ENCODE results near the gene LDB2.

The LDB2 gene

DNA sequence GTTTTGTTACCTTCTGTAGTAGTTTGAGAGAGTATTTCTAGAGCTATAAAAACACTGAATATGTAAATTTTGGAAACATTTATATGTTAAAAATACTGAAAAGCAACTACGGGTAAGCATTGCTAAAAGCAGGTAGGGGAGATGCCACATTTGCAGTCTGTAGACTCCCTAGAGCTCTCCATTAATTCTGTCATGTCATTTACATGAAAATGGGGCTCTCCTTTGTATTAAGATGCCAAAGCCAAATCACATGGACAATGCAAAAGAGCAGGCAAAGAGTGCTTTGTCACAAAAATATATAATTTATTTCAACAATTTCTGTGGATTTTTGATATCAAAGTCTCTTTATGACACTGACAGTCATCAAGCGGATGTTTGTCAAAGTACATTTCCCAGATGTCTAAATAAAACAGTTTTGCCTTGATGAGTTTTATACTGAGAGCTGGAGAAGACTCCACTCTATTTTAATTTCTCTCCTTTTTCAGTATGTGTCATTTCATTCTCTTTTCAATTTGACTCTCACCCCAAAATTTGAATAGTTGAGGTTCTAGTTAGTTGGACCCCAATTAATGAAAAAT is 51.8 kb downstream of the LDB2 start:
- H3K4me3 ChIP-seq (ENCODE audit: insufficient read depth, low read depth, low read length), result no peak overlapping the region
- WGBS, 2 experiments, result 49 to 50% methylated on average over 2 of the region's 2 CpGs
- H3K27me3 ChIP-seq (ENCODE audit: control insufficient read depth, insufficient read depth, low read length, poor library complexity, severe bottlenecking), result no peaks in the 10 kb centered on the region
- no peak overlapping the region for H3K27ac ChIP-seq (ENCODE audit: insufficient read depth, low read depth, low read length, poor library complexity, severe bottlenecking)
- peaks cover 8% of the 10 kb centered on the region for H3K4me1 ChIP-seq (ENCODE audit: control insufficient read depth, insufficient read depth, low read length)
- no peaks in the 10 kb centered on the region for H3K36me3 ChIP-seq (ENCODE audit: control insufficient read depth, insufficient read depth, low read length)
- H3K9me3 ChIP-seq (ENCODE audit: control insufficient read depth, low read length), result no peaks in the 10 kb centered on the region

DNA sequence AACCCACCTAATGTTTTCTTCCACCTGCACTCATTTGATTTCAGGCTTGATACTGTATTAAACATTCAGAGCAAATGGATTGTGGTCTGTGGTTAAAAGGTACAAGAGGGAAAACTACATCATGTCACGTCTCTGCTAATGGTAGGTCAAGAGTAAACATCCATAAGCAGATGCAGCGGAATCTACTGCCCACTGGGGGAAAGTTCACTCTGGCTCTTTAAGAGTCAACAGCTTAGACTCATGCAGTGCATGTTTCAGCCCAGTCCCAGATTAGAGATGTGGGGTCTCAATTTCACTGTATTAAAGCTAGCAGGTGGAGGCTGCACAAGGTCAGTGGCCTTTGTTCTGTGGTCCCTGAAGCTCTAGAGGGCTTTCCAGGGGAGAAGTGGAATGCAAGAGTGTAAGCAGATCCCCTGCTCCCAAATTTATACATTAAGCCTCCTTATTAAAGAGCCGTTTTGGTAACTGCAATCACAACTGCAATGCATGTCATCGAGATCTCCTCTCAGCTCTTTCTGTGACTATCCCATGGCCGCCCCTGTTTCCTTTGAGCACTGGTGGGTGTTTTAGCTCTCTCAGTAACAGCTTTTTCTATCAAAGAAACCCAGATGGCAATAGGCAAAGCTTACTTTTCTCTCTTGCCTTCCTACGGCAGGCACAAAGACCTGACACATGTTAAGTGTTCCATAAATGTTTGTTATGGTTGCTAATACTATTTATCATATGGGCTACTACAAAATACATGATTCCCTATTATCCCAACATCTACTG is 53.4 kb downstream of the LDB2 start:
- 71 to 72% methylated on average over 5 of the region's 6 CpGs for WGBS, 2 experiments
- Histone ChIP-seq H3K9me3 (ENCODE audit: control insufficient read depth, low read length) (no peaks in the 10 kb centered on the region), H3K4me1 (ENCODE audit: control insufficient read depth, insufficient read depth, low read length) (peaks cover 8% of the 10 kb centered on the region), H3K27me3 (ENCODE audit: control insufficient read depth, insufficient read depth, low read length, poor library complexity, severe bottlenecking) (no peaks in the 10 kb centered on the region), H3K36me3 (ENCODE audit: control insufficient read depth, insufficient read depth, low read length) (no peaks in the 10 kb centered on the region), H3K27ac (ENCODE audit: insufficient read depth, low read depth, low read length, poor library complexity, severe bottlenecking) (peak overlapping the region; percentile 2), H3K4me3 (ENCODE audit: insufficient read depth, low read depth, low read length) (no peak overlapping the region)

DNA sequence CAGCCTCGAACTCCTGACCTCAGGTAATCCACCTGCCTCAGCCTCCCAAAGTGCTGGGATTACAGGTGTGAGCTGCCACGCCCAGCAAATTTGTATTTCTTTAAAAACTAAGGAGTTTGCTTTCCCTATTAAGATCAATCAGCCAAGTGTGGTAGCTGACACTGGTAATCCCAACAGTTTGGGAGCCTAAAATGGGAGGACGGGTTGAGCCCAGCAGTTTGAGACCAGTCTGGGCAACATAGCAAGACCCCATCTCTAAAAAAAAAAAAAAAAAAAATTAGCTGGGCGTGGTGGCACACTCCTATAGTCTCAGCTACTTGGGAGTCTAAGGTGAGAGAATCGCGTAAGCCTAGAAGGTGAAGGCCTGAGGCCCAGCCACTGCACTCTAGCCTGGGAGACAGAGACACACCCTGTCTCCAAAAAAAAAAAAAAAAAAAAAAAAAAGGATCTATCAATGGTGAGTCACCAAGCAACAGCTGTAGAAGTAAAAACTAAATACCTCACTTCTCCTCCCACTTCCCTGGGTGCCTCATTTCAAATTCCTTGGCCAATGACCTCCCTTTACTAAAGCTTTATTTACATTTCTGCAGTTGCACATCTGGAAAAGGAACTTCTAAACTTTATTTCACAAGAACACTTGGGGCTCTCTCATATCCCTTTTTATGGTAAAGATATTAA is 54.5 kb downstream of the LDB2 start:
- Histone ChIP-seq H3K27me3 (ENCODE audit: control insufficient read depth, insufficient read depth, low read length, poor library complexity, severe bottlenecking) (no peaks in the 10 kb centered on the region), H3K4me3 (ENCODE audit: insufficient read depth, low read depth, low read length) (no peak overlapping the region), H3K36me3 (ENCODE audit: control insufficient read depth, insufficient read depth, low read length) (no peaks in the 10 kb centered on the region), H3K9me3 (ENCODE audit: control insufficient read depth, low read length) (no peaks in the 10 kb centered on the region), H3K27ac (ENCODE audit: insufficient read depth, low read depth, low read length, poor library complexity, severe bottlenecking) (no peak overlapping the region), H3K4me1 (ENCODE audit: control insufficient read depth, insufficient read depth, low read length) (peaks cover 8% of the 10 kb centered on the region)
- WGBS, 2 experiments, result 85 to 88% methylated on average over 6 of the region's 6 CpGs

DNA sequence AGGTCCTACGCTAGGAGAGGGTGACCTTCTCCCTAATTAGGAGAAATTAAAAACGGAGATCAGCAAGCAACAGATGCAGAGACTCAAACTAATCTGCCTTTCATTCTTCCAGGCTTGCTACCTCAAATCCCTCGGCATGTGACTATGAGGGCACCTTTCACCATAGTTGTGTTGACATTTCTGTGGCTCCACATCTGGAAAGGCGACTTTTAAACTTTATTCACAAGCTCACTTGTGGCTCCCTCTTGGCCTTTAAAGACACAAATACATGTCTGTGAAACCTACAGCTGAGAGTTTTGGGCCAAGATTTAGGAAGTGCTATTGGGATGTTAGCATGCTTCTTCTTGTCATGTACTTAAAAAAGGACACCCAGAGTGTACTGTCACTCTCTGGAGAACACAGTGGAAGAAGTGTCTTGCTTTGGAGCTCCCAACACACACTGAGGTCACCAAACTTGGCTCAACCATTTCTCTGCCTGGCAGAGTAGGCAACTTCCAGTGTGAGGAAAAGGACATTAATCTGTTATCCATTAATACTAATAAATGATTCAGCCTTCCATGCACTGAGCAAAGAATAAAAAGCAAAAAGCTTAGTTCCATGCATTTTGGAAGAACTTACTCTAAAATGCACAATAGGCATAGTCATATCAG is 60.1 kb downstream of the LDB2 start:
- H3K36me3 ChIP-seq (ENCODE audit: control insufficient read depth, insufficient read depth, low read length), result no peaks in the 10 kb centered on the region

DNA sequence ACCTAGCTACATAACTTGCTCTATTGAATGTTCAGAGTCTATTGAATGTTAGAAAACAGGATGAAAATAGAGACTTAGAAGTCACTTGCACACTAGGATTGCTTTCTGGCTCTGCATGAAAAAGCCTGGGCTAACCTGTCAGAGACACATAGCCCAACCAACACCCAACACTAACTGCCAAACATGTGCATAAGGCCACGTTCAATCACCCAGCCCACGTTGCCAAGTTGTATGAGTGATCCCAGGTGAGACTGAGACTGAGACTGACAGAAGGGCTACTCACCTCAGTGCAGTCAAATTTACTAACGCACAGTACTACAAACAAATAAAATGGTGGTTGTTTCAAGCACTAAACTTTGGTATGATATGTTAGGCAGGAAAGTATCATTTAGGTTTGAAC is 61.0 kb downstream of the LDB2 start:
- H3K4me1 ChIP-seq (ENCODE audit: control insufficient read depth, insufficient read depth, low read length), result no peaks in the 10 kb centered on the region
- no peak overlapping the region for H3K27ac ChIP-seq (ENCODE audit: insufficient read depth, low read depth, low read length, poor library complexity, severe bottlenecking)
- H3K27me3 ChIP-seq (ENCODE audit: control insufficient read depth, insufficient read depth, low read length, poor library complexity, severe bottlenecking), result no peaks in the 10 kb centered on the region
- WGBS, 2 experiments, result 88 to 100% methylated on average over 3 of the region's 3 CpGs
- H3K9me3 ChIP-seq (ENCODE audit: control insufficient read depth, low read length), result no peaks in the 10 kb centered on the region
- no peak overlapping the region for H3K4me3 ChIP-seq (ENCODE audit: insufficient read depth, low read depth, low read length)
- no peaks in the 10 kb centered on the region for H3K36me3 ChIP-seq (ENCODE audit: control insufficient read depth, insufficient read depth, low read length)

More for the DNA sequence above, 60.1 kb downstream of the LDB2 start:
- Histone ChIP-seq H3K9me3 (ENCODE audit: control insufficient read depth, low read length) (no peaks in the 10 kb centered on the region), H3K4me3 (ENCODE audit: insufficient read depth, low read depth, low read length) (no peak overlapping the region), H3K4me1 (ENCODE audit: control insufficient read depth, insufficient read depth, low read length) (no peaks in the 10 kb centered on the region), H3K27me3 (ENCODE audit: control insufficient read depth, insufficient read depth, low read length, poor library complexity, severe bottlenecking) (no peaks in the 10 kb centered on the region), H3K27ac (ENCODE audit: insufficient read depth, low read depth, low read length, poor library complexity, severe bottlenecking) (no peak overlapping the region)
- 81 to 90% methylated on average over 4 of the region's 4 CpGs for WGBS, 2 experiments

DNA sequence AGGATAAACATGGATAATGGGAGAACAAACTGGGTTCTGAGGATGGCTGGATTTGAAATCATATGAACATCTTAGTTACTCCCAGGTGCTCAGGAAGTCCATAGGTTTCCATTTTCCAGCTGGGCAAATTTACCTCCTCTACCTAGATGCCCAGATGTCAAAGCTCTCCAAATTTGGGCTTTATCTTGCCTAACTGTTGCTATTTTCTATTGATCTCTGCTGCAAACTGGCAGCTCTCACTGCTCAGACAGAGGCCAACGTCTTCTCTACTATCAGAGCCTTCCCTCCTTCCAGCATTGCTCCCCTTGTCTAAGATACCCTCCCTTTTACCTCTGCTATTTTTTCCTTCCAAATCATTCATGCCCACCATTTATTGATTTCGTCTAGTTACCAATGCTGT is 62.1 kb downstream of the LDB2 start:
- no peak overlapping the region for H3K4me3 ChIP-seq (ENCODE audit: insufficient read depth, low read depth, low read length)
- WGBS, 2 experiments, result 81 to 92% methylated on average over 2 of the region's 2 CpGs
- H3K9me3 ChIP-seq (ENCODE audit: control insufficient read depth, low read length), result no peaks in the 10 kb centered on the region
- H3K27ac ChIP-seq (ENCODE audit: insufficient read depth, low read depth, low read length, poor library complexity, severe bottlenecking), result no peak overlapping the region
- no peaks in the 10 kb centered on the region for H3K36me3 ChIP-seq (ENCODE audit: control insufficient read depth, insufficient read depth, low read length)
- H3K27me3 ChIP-seq (ENCODE audit: control insufficient read depth, insufficient read depth, low read length, poor library complexity, severe bottlenecking), result no peaks in the 10 kb centered on the region
- no peaks in the 10 kb centered on the region for H3K4me1 ChIP-seq (ENCODE audit: control insufficient read depth, insufficient read depth, low read length)

DNA sequence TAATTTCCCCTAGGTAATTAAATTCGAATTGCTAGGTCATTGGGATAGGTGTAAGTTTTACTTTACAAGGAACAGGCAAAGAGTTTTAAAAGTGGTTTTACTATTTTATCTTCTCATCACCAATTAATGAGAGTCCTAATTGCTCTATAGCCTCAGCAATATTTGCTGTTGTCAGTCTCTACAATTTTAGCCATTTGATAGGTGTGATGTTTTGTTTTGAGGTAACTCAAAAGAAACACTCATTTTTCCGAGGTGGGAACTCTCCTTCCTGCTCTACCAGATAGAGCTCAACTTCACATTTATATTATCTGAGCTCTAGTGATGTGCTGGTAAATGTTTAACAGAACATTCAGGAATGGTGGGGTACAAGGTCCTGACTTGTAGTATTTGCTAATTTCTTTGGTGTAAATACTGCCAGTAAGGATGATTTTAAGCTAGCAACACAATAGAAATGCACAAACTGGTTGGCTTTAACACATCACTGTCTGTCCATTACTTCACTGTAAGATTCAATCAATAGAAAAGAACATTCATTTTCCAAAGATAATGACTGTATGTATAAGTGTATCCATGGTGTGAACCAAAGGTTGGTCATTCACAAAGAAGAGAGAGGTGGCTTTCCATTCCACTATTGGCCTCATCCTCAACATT is 62.7 kb downstream of the LDB2 start:
- no peak overlapping the region for H3K4me3 ChIP-seq (ENCODE audit: insufficient read depth, low read depth, low read length)
- H3K36me3 ChIP-seq (ENCODE audit: control insufficient read depth, insufficient read depth, low read length), result no peaks in the 10 kb centered on the region
- no peaks in the 10 kb centered on the region for H3K4me1 ChIP-seq (ENCODE audit: control insufficient read depth, insufficient read depth, low read length)
- WGBS, 2 experiments, result 100% methylated on average over 1 of the region's 2 CpGs
- H3K9me3 ChIP-seq (ENCODE audit: control insufficient read depth, low read length), result no peaks in the 10 kb centered on the region
- no peak overlapping the region for H3K27ac ChIP-seq (ENCODE audit: insufficient read depth, low read depth, low read length, poor library complexity, severe bottlenecking)
- no peaks in the 10 kb centered on the region for H3K27me3 ChIP-seq (ENCODE audit: control insufficient read depth, insufficient read depth, low read length, poor library complexity, severe bottlenecking)

DNA sequence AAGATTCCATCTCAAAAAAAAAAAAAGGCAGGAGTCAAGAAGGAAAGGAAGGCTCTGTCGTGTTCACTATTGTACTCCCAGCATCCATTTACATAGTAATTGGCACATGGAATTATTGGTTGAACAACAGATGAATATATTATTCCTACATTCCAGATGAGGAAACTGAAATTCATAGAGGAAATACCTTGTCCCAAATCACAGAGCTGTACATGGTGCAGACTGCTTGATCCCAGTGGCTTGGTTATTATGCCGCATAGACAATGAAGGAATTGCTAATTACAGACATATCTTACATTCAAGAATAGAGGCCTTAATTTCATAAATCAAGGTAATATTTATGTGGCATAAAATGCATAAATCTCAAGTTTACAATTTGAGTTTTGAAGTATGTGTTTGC is 63.6 kb downstream of the LDB2 start:
- H3K36me3 ChIP-seq (ENCODE audit: control insufficient read depth, insufficient read depth, low read length), result no peaks in the 10 kb centered on the region
- H3K4me3 ChIP-seq (ENCODE audit: insufficient read depth, low read depth, low read length), result no peak overlapping the region
- no peaks in the 10 kb centered on the region for H3K27me3 ChIP-seq (ENCODE audit: control insufficient read depth, insufficient read depth, low read length, poor library complexity, severe bottlenecking)
- H3K4me1 ChIP-seq (ENCODE audit: control insufficient read depth, insufficient read depth, low read length), result no peaks in the 10 kb centered on the region
- H3K27ac ChIP-seq (ENCODE audit: insufficient read depth, low read depth, low read length, poor library complexity, severe bottlenecking), result no peak overlapping the region
- 100% methylated on average over 1 of the region's 2 CpGs; no CpG with 5 or more reads in 1 of the 2 experiments for WGBS, 2 experiments
- no peaks in the 10 kb centered on the region for H3K9me3 ChIP-seq (ENCODE audit: control insufficient read depth, low read length)

DNA sequence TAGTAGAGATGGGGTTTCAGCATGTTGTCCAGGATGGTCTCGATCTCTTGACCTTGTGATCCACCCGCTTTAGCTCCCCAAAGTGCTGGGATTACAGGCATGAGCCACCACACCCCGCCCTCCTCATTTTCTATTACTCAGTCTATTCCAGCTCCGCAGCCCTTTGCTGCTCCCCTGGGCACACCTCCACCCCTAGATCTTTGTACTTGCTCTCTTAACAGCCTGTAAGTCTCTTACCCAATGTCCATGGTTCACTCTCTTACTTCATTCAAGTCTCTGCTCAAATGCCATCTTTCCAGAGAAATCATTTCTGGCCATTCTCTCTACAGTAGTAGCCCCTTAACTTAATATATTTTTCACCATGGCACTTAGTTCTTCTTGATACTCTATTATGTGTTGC is 64.7 kb downstream of the LDB2 start:
- Histone ChIP-seq H3K4me1 (ENCODE audit: control insufficient read depth, insufficient read depth, low read length) (no peaks in the 10 kb centered on the region), H3K27me3 (ENCODE audit: control insufficient read depth, insufficient read depth, low read length, poor library complexity, severe bottlenecking) (no peaks in the 10 kb centered on the region), H3K27ac (ENCODE audit: insufficient read depth, low read depth, low read length, poor library complexity, severe bottlenecking) (no peak overlapping the region), H3K4me3 (ENCODE audit: insufficient read depth, low read depth, low read length) (no peak overlapping the region), H3K9me3 (ENCODE audit: control insufficient read depth, low read length) (no peaks in the 10 kb centered on the region), H3K36me3 (ENCODE audit: control insufficient read depth, insufficient read depth, low read length) (no peaks in the 10 kb centered on the region)
- 92 to 95% methylated on average over 4 of the region's 4 CpGs for WGBS, 2 experiments

DNA sequence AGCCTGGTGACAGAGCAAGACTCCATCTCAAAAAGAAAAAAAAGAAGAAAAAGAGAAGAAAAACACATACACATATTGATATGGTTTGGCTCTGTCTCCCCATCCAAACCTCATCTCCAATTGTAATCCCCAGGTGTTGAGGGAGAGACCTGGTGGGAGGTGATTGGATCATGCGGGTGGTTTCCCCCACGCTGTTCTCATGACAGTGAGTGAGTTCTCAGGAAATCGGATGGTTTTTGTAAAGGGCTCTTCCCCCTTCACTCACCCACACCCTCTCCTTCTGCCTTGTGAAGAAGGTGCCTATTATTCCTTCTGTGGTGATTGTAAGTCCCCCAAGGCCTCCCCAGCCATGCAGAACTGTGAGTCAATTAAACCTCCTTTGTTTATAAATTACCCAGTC is 68.4 kb downstream of the LDB2 start:
- no peaks in the 10 kb centered on the region for H3K9me3 ChIP-seq (ENCODE audit: control insufficient read depth, low read length)
- H3K27me3 ChIP-seq (ENCODE audit: control insufficient read depth, insufficient read depth, low read length, poor library complexity, severe bottlenecking), result no peaks in the 10 kb centered on the region
- H3K36me3 ChIP-seq (ENCODE audit: control insufficient read depth, insufficient read depth, low read length), result no peaks in the 10 kb centered on the region
- 80 to 87% methylated on average over 2 to 3 of the region's 3 CpGs for WGBS, 2 experiments
- peaks cover 14% of the 10 kb centered on the region for H3K4me1 ChIP-seq (ENCODE audit: control insufficient read depth, insufficient read depth, low read length)
- no peak overlapping the region for H3K27ac ChIP-seq (ENCODE audit: insufficient read depth, low read depth, low read length, poor library complexity, severe bottlenecking)
- H3K4me3 ChIP-seq (ENCODE audit: insufficient read depth, low read depth, low read length), result no peak overlapping the region
